HG03378 (cell line): ENCODE data around the gene ECE2.
"Not testable (repeated sequence)": the region's sequence is repeated elsewhere in the genome, so short reads cannot be mapped to it uniquely, and the experiment has no call there.

Source experiments
- ATAC-seq: cut with Tn5 transposase; IDR thresholded peaks from one replicate; pipeline ENCODE4 v1.9.1; 2021; ENCODE audit warnings: mild to moderate bottlenecking, moderate library complexity; ENCODE audit not compliant: unreplicated experiment

ECE2 gene

GRCh38 chr3:184262764-184263179 is 13.1 kb upstream of the ECE2 start:
- ATAC-seq, result no peak

GRCh38 chr3:184267249-184267648 is 8.6 kb upstream of the ECE2 start:
- ATAC-seq, result not testable (repeated sequence)

GRCh38 chr3:184272269-184272668 is 3.6 kb upstream of the ECE2 start:
- ATAC-seq, result no peak

GRCh38 chr3:184275381-184275701 is 481 bp upstream of the ECE2 start:
- no peak for ATAC-seq

GRCh38 chr3:184277366-184277765 is 1.5 kb downstream of the ECE2 start:
- ATAC-seq, result no peak

- no peak for ATAC-seq
Observed at GRCh38 chr3:184282941-184283340, 7.1 kb downstream of the ECE2 start.

- ATAC-seq, result no peak
Observed at GRCh38 chr3:184283681-184284080, 7.9 kb downstream of the ECE2 start.

- ATAC-seq, result no peak
Observed at GRCh38 chr3:184284696-184285095, 8.9 kb downstream of the ECE2 start.

- ATAC-seq, result no peak
Observed at GRCh38 chr3:184289426-184289938, 13.7 kb downstream of the ECE2 start.

GRCh38 chr3:184290331-184290730 is 14.5 kb downstream of the ECE2 start:
- no peak for ATAC-seq

- no peak for ATAC-seq
Observed at GRCh38 chr3:184291044-184291737, 15.4 kb downstream of the ECE2 start.

GRCh38 chr3:184291738-184292445 is 16.1 kb downstream of the ECE2 start:
- no peak for ATAC-seq

- no peak for ATAC-seq
Observed at GRCh38 chr3:184295771-184296170, 19.9 kb downstream of the ECE2 start.

GRCh38 chr3:184296616-184297015 is 20.8 kb downstream of the ECE2 start:
- ATAC-seq, result no peak

- ATAC-seq, result peak; percentile 81
Observed at GRCh38 chr3:184298759-184299487, 23.1 kb downstream of the ECE2 start, which contains the start of gene PSMD2. PSMD2 (plus strand) TSS chr3:184299241; CDS start chr3:184299267, 26 bp downstream.

- ATAC-seq, result no peak
Observed at GRCh38 chr3:184299488-184300377, 23.9 kb downstream of the ECE2 start.

- no peak for ATAC-seq
Observed at GRCh38 chr3:184300378-184300720, 24.5 kb downstream of the ECE2 start.

GRCh38 chr3:184305577-184305976 is 29.8 kb downstream of the ECE2 start:
- ATAC-seq, result no peak

GRCh38 chr3:184306341-184306972 is 30.6 kb downstream of the ECE2 start:
- ATAC-seq, result no peak

- no peak for ATAC-seq
Observed at GRCh38 chr3:184307915-184308314, 32.1 kb downstream of the ECE2 start.
